Myocyte (in vitro differentiated cells): ENCODE measurements around the gene ZNF283. TPM values are rescaled to one million over a fixed set of nuclear protein-coding genes. Genes with fewer than 3 reads are reported as not detected.
"Not testable (repeated sequence)": the region's sequence is repeated elsewhere in the genome, so short reads cannot be mapped to it uniquely, and the experiment has no call there.

Experiments used
- DNase-seq: peaks from one replicate; pipeline ENCODE4 v3.0.0-alpha.2; 2012; ENCODE audit warnings: low read depth
- total RNA-seq: library from RNA; depleted of rRNA; stranded (reverse); fragments of >200 nt; gene quantifications from 2 replicates; pipeline ENCODE4 v1.2.3, GENCODE V29; 2014

ZNF283 gene
- total RNA-seq, 1 donor from 2014 or later = 14.4 TPM

- DNase-seq = no peak
Measured at GRCh38 chr19:43798546-43799409, 28.3 kb upstream of the ZNF283 start.

DNA sequence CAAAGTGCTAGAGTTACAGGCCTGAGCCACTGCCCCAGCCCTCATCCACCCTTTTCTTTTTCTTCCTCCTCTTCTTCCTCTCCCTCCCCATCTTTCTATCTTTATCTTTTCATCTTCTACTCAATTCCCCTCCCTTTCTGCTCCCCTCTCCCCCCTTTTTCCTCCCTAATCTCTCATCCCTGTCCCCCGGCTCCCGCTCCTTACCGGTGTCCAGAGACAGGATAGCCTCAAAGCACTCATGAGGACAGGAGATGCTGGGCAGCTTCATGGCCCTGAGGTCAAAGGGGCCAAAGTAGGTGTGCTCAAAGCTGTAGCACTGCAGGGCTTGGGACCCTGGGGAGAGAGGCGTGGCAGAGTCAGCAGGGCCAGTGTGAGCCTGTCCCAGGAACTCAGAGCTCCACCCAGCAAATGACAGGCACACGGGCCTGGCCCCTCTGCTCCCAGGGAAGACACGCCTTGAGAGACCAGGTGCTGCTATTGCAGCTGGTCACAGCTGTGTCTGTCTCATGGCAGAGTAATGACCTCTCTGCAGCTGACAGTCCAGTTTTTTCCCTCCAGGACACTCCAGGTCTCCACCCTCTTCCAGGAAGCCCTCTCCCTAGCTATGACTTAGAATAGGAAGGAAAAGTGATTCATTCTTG, 27.5 kb upstream of the ZNF283 start:
- DNase-seq = peak; percentile 8

- DNase-seq = no peak
Measured at GRCh38 chr19:43802216-43802951, 24.7 kb upstream of the ZNF283 start, which contains the start of gene LYPD5. Gene LYPD5, minus strand, starts transcription at chr19:43802447. Its CDS starts 67 bp downstream, at chr19:43802380.

DNA sequence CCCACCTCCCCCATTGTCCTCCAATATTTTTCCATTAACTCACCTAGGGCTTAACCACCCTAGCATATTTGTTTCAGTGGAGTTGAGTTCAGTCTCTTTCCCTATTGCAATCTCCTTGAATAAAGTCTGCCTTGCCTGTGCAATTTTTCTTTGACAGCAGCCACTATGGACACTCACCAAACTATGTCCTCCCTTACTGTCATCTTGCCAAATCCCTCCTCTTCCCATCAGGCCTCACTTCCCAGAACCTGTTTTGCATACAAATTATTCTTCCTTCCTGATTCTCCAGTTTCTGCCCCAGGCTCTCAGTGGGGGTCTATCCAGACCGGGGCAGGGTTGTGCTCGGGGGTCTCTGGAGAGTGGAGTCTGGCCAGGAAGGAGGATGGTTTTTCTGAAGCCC, 22.7 kb upstream of the ZNF283 start:
- DNase-seq = no peak

- not testable (repeated sequence) for DNase-seq
Measured at GRCh38 chr19:43806401-43806800, 20.7 kb upstream of the ZNF283 start.

DNA sequence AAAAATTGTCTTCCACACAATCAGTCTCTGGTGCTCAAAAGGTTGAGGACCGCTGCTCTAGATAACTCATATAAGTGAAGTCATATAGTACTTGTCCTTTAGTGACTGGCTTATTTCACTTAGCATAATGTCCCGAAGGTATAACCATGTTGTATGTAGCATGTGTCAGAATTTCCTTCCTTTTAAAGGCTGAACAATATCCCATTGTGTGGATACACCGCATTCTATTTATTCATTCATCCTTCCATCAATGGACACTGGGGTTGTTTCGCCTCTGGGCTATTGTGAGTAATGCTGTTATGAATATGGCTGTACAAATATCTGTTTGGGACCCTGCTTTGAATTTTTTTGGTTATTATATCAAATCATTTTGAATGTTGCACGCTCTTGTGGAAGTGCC, 20.3 kb upstream of the ZNF283 start:
- DNase-seq = no peak

DNA sequence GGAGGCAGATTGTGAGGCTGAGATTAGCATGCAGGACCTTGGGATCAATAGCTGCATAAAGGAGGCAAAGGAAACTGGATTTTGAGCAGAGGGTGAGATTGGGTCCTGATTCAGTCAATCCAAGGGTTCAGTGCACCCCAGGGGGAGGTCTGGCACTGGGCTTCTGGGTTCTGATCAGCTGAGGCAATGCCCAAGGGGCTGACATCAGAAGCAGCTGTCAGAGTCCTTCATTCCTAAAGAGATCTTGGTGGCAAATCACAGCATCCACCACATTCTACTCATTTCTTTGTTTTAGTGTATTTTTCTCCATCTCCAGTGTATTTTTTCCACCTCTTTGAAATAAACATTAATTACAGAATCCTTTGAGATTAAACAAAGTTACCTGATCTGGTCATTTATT, 19.5 kb upstream of the ZNF283 start:
- DNase-seq = peak; percentile 47

DNA sequence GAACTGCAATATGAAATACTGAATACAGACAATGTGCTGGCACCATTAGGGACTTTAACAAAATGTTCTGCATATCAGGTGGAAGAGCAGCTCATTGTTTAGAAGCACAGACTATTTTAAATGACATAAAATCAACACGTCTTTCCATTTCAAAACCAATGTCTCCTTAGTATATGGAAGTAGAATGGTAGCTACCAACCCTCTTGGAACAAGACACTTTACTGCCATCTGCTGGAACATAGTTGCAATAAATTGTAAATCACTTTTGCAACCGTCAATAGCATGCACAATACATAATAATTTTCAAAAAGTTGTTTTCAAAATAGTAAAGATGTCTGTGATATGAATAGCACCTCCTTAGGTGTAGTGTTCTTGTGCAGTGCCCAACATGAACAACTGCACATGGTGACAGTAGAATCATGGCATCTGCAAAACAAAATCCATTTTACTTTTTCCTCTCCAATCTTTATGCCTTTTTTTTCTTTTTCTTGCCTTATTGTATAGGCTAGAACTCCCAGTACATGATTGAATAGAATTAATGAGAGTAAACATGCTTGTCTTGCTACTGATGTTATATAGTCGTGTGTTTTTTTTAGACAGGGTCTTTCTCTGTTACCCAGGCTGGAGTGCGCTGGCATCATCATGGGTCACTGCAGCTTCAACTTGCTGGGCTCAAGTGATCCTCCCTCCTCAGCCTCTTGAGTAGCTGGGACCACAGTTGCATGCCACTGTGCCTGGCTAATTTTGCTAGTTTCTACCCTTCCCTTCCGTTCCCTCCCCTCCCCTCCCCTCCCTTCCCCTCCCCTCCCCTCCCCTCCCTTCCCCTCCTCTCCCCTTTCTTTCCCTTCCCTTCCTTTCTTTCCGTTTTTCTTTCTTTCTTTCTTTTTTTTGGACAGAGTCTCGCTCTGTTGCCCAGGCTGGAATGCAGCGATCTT, 17.1 kb upstream of the ZNF283 start:
- DNase-seq = peak; percentile 52

GRCh38 chr19:43811837-43812236, 15.3 kb upstream of the ZNF283 start:
- no peak for DNase-seq

GRCh38 chr19:43812259-43812658, 14.9 kb upstream of the ZNF283 start:
- no peak for DNase-seq

DNA sequence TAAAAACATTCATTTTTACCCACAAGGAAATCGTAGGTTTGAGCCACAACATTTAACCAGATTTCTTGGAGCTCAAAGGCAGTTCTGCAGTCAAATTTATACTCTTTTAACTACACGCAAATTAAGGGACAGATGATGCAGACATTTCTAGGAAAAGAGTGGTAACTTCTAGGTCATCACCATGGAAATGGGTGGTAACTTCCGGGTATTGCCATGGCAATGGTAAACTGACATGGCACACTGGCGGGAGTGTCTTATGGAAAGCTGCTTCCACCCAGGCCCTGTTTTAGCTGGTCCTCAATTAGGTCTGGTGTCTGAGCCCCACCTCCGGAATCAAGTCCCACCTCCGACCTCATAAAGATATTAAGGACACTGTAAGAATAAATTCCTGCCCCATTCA, 14.4 kb upstream of the ZNF283 start:
- no peak for DNase-seq

DNA sequence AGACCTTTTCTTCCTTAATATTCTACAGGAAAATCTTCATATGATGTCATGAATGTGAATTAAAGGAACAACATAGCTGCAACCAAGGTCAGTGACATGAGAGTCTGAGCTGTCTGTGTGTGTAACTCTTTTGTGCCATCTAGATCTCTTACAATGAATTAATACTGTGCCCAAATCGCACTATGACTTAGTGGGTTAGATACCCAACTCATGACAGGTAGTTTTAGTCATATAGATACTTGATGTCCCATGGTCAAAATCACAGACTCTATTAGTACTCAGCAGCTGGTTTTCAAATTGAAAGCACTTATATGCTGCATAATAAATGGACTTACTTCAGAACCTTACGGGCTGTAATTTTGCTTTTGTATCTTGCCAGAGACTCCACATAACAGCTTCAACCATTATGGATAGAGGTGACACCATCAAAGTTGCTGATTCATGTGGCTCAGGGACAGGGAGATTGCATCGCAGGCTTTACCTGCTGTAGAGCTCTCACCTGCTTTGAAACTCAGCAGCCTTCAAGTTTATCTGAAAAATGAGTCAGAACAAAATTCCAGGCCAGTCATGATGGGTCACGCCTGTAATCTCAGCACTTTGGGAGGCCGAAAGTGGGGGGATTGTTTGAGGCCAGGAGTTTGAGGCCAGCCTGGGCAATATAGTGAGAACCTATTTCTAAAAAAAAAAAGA, 12.3 kb upstream of the ZNF283 start:
- no peak for DNase-seq

- not testable (repeated sequence) for DNase-seq
Measured at GRCh38 chr19:43817454-43817853, 9.7 kb upstream of the ZNF283 start.

DNA sequence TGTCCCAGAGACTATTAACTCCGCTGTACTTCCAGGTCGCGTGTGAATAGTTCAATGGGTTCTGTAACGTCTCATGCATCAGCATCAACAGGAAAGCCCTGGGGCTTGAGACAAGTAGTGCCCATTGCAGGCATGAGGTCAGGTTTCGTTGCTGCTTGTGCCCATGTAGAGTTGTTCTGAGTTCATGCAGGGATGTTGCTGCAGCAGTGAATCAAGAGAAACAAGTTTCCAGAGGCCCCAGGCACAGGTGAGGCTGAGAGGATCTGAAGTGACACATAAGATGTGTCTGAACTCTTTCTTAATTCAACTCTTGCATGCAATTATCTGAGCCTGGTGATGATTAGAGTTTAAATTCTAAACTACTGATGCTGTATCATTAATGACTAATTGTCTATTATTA, 8.6 kb upstream of the ZNF283 start:
- DNase-seq = no peak

DNA sequence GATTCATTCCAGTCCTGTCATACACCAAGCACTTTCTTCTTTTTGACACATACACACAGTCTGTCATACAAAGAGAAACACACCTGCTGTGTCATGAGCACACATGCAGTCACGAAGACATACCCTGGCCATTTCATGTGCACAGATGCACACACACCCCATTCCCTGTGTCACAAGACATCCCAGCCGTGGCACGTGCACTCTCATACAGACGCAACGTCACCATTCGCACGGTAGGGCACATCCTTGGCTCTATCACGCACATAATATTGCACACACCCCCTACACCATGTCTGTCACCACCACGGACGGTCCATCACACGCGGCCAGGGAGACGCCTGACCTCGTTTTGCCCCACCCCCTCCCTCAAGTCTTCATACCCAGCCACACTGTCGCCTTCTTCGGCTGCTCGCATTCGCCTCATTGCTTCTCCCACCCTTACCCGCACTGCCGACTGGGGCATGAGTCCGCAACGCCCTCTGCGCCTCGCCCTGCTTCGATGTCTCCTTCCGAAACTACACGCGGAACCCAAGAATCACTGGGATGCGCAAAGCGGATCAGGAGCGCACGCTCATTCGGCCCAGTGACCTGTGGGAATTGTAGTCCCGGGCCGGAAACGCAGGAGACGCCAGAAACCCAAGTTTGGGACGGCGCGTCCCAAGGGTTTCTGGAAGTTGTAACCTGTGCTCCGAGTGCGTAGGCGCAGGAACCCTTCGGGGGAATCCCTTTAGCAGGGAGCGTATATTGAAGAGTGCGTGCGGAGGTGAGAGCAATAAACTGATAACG, 6.8 kb upstream of the ZNF283 start:
- no peak for DNase-seq

DNA sequence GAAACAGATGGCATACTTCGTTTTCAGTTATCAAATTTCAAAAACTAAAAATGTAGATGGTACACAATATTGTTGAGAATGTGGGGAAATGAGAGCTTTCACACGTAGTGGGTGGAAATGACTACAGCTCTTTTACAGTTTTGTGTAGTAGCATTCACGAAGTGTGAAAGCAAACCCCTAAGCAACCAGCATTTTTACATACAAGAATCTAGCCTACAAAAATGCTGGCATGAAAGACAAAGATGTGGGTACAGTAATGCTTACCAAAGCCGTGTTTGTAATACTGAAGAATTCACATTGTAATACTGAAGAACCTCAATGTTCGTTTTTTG, 6.3 kb upstream of the ZNF283 start:
- DNase-seq = no peak

- not testable (repeated sequence) for DNase-seq
Measured at GRCh38 chr19:43823856-43824255, 3.3 kb upstream of the ZNF283 start.

- DNase-seq = not testable (repeated sequence)
Measured at GRCh38 chr19:43824572-43824971, 2.5 kb upstream of the ZNF283 start.

- no peak for DNase-seq
Measured at GRCh38 chr19:43839139-43839538, 12.0 kb downstream of the ZNF283 start.

- DNase-seq = no peak
Measured at GRCh38 chr19:43842007-43842406, 14.9 kb downstream of the ZNF283 start.
